HG03095 (cell line): Measurements from ENCODE around the gene FTSJ3.

Experiments used
- ATAC-seq: cut with Tn5 transposase; IDR thresholded peaks from one replicate; pipeline ENCODE4 v1.9.1; 2021; ENCODE audit warnings: moderate library complexity; ENCODE audit not compliant: unreplicated experiment

FTSJ3 gene

GRCh38 chr17:63790057-63790456 lies 37.4 kb downstream of the FTSJ3 start:
- ATAC-seq: no peak

- ATAC-seq: no peak
These were observed 40.3 kb downstream of the FTSJ3 start for GRCh38 chr17:63786971-63787711.

- no peak for ATAC-seq
These were observed 41.3 kb downstream of the FTSJ3 start for GRCh38 chr17:63786117-63786516.

GRCh38 chr17:63785556-63785955 lies 41.9 kb downstream of the FTSJ3 start:
- no peak for ATAC-seq

GRCh38 chr17:63783522-63783921 lies 43.9 kb downstream of the FTSJ3 start:
- no peak for ATAC-seq

GRCh38 chr17:63780928-63781327 lies 46.5 kb downstream of the FTSJ3 start:
- no peak for ATAC-seq

- ATAC-seq: no peak
These were observed 47.0 kb downstream of the FTSJ3 start for GRCh38 chr17:63780507-63780906.

- no peak for ATAC-seq
These were observed 52.0 kb downstream of the FTSJ3 start for GRCh38 chr17:63775420-63775819.

- no peak for ATAC-seq
These were observed 52.5 kb downstream of the FTSJ3 start for GRCh38 chr17:63774969-63775265.

GRCh38 chr17:63774141-63774968 lies 53.1 kb downstream of the FTSJ3 start, which contains the start of gene DDX42:
Gene DDX42 (plus strand): TSS chr17:63774170. CDS start chr17:63787050, 12,880 bp downstream.
- ATAC-seq: peak; percentile 9

GRCh38 chr17:63773272-63774140 lies 54.0 kb downstream of the FTSJ3 start, which contains the start of gene CCDC47:
Gene CCDC47 (minus strand): TSS chr17:63773597. CDS start chr17:63766175, 7,422 bp downstream.
- ATAC-seq: peak; percentile 84

- no peak for ATAC-seq
These were observed 54.6 kb downstream of the FTSJ3 start for GRCh38 chr17:63772801-63773271.
